SW480 (cell line): ENCODE results near the gene PSMD5.
A peak's percentile ranks its signal among the peaks of the same experiment; 100 is the strongest.
"Not testable (repeated sequence)": the region's sequence is repeated elsewhere in the genome, so short reads cannot be mapped to it uniquely, and the experiment has no call there.

ENCODE experiments used
- DNase-seq: peaks from one replicate; pipeline ENCODE4 v3.0.0-alpha.2; 2016; ENCODE audit warnings: low spot score

The PSMD5 gene

DNA sequence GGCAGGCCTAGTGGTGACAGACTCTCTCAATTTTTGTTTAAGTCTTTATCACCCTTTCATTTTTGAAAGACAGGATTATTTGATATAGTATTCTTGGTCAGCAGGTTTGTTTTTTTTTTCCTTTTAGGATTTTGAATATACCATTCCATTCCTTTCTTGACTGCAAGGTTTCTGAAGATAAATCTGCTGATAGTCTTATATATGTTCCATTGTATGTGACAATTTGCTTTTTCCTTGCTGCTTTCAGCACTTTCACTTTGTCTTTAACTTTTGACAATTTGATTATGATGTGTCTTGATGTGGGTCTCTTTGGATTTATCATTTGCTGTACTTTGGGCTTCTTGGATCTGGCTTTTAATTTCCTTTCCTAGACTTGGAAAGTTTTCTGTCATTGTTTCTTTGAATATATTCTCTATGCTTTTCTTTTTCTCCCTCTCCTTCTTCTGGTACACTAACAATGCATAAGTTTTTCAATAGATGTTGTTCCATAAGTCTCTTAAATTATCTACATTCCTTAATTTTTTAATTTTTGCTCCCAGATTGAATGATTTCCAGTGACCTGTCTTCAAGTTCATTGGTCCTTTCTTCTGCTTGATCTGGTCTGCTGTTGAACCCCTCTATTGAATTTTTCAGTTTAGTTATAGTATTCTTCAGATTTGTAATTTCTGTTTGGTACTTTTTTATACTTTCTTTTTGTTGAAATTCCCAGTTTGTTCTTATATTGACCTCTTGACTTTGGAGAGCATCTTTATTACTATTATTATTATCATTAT lies 34.9 kb downstream of the PSMD5 start:
- DNase-seq: no peak

DNA sequence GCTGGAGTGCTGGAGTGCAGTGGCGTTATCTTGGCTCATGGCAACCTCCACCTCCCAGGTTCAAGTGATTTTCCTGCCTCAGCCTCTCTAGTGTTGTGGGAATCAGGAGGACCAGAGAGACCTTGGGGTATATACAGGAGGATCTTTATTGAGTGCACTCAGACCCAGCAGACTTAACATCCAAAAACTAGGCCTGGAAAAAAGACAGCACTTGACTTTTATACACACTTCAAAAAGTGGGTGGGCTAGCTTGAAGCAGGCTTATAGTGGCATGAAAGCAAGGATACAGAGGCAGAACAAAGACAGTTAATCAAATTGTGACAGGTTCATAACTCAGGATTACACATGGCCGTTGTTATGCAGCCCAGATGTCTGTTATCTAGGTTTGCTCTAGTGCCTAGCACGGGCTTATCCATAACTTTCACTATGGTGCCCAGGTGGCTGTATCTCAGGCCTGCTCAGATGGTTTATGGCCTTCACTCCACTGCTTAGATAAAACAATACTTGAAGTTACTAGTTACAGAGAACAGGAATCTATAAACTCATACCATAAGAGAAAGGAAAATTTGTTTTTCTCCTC lies 37.8 kb downstream of the PSMD5 start:
- DNase-seq: not testable (repeated sequence)

DNA sequence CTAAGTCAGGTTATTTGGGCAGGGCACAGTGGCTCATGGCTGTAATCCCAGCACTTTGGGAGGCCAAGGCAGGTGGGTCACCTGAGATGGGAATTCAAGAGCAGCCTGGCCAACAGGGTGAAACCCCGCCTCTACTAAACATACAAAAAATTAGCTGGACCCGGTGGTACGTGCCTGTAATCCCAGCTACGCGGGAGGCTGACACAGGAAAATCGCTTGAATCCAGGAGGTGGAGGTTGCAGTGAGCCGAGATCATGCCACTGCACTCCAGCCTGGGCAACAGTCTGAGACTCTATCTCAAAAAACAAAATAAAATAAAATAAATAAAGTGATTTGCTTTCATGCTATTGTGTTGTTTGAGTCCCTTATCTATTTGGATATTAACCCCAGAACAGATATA lies 41.3 kb downstream of the PSMD5 start:
- DNase-seq: no peak

DNA sequence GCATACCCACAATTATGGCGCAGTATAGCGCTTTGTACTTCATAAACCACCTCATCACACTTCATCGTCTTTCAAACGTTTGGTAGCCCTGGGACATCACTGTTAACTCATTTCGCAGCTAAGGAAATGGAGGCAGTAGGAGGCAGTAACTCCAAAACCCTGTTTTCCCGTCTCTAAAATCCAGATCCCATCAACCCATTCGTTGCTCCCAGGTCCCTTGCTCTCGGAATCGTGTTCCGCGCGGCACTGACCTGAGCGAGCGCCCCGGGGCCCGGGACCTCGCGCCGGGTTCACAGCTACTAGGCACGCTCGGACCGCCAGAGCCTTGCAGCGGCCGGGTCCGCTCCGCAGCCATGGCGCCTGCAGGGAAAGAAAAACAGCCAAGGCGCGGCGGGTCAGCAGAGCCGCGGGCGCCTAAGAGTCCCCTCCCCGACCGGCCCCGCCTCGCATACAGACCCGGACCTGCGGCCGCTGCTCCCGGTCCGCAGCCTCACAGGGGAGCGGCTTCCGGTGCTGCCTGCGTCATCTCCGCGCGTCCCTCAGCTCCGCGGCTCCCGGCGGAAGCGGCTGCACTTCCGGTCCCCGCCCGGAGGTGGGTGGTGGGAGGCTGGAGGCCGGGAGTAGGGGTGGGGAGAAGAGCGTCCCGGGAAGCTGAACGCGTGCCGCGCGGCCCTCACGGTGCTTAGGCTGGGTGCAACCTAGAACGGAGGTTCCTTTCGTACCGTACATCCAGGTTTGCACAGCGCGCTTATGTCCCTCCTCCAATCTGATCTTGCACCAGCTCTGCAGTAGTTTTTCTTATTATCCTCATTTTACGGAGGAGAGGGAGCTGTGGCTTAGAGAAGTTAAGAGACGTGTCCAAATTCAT lies 49.6 kb downstream of the PSMD5 start, which contains the start of gene FBXW2:
FBXW2 (minus strand) TSS at position 519 of the 868 bp plus-strand sequence. CDS start 5,158 bp downstream, outside the sequence.
- peak; percentile 90 for DNase-seq

DNA sequence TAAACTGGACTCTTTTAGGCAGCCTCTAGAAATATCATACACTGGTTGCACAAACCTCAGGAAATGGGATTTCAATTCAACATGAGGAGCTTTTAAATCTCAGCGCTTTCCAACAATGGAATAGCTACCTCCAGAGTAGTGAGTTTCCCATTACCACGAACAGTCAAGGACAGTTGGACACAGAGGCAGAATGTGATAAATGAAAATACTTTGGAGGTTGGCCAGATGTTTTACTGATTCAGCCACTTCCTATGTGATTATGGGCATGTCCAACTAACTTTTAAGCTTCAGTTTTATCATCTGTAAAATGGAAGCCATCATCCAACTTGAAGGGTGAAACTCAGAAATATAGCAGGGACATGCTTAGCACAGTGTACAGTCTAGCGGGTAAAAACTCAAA lies 51.6 kb downstream of the PSMD5 start:
- no peak for DNase-seq

DNA sequence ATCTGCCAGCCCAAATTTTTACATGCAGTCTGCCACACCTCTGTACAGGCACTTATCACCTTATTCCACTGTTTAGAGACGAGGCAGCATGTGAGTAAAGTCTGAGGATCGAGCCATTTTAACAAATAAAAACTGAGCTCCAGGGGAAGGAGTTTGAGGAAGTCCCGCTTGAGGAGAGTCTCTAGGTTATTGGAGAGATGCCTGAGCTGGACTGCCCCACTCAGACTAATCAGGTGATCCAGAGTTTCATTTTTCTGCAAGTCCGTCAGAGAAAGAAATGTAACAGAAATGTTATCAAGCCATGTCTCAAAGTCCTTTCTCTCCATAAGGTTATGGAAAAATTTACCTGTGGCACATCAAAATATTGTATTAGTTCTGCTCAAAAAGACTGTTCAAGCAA lies 54.8 kb downstream of the PSMD5 start:
- DNase-seq: no peak

DNA sequence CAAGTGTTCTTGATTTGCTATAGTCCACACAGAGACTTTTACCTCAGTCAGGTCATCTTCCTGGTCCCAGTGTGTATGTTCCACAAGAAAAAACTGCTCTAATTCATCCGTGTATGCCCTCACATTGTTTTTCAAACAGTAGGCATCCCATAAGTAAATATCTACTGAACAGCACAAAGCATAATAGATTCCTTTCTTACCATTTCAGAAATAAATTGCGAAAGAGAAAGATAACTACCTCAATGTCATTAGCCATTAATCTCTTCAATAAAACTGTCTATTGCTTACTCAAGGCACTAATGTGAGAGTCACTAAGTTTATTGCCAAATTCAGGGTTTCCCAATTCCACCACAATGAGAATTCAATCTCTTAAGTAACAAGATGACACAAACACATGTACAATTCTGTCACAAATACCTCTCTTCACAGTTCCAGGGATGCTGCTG lies 59.1 kb downstream of the PSMD5 start:
- DNase-seq: no peak

DNA sequence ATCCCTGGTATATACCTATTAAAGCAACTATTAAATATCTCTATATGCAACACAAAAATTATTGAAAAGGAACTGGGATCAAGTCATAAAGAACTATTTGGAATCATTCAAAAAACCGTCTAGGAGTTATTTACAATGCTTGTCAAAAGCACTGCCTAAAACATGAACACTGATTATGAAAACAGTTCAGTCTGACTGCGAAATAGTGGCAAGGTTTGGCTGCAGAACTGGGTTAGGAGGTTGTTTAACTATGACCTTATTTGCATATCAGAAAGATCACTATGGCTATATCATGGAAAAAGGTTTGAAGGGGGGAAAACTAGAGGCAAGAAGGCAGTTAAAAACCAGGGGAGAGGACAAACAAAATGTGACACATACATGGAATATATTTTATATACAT lies 61.5 kb downstream of the PSMD5 start:
- DNase-seq: no peak

DNA sequence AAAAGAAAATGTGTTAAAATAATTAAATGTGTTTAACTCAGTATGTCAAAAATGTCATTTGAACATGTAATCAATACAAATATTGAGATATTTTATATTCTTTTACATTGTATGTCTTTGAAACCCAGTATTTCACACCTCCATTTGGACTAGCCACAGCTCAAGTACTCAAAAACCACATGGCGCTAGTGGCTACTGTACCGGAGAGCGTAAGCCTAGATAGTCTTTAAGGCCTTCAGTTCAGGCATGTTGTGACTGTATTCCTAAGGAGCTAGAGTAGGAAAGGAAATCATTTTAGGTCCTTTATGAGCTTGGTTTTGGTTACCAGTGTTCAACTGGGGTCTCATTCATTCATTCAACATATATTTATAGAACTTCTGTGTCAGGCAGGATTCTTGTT lies 62.4 kb downstream of the PSMD5 start:
- no peak for DNase-seq

DNA sequence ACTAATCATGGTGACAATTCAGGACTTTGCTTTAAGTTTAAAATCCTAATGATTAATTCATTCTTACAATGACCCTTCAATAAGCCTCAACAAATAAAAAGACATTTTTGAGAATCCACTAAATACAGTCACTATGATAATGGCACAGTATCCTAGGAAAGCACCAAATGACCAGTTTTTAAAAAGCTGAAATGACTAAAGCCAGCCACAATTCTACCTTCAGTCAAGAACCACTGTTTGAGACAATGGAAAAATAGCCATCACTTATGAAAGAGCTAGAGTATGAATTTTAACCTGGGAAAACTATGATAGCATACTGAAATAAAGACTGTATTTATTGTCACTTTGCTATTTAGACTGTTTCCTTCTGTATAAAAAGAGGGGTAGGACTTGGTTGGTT lies 63.5 kb downstream of the PSMD5 start:
- no peak for DNase-seq

DNA sequence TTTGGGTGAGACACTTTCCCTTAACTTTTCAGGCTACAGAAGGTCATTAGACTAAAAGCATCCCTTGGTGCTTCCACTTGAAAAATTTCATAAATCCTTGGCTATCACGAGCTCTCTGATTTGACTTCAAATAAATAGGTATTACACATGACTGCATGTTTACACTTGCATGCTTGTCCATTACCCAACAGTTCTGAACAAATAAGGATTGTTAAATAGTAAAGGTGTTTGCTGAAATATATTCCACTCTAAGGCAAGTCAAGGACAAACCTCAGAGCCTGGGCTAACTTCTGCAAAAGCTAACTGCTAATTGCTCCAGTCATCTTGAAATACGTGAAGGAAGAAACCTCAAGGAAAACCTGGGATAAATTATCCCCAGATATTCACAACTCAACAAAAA lies 64.0 kb downstream of the PSMD5 start:
- no peak for DNase-seq

DNA sequence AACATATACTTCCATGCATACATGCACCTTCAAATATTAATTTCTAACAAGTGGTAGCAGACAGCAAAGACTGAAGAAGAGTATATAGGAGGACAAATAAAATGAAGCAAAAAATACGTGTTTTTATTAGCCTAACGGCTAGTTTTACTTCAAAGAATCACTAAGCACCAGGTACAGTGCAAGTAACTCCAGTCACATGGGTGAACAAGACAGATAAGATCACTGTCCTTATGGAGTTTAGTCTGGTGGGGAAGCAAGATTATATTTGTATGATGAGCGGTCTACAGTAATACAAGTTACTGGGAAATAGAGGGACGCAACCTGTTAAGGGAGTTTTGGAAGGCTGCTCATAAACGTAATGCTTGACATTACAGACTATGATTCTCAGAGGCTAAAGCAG lies 65.5 kb downstream of the PSMD5 start:
- DNase-seq: no peak

DNA sequence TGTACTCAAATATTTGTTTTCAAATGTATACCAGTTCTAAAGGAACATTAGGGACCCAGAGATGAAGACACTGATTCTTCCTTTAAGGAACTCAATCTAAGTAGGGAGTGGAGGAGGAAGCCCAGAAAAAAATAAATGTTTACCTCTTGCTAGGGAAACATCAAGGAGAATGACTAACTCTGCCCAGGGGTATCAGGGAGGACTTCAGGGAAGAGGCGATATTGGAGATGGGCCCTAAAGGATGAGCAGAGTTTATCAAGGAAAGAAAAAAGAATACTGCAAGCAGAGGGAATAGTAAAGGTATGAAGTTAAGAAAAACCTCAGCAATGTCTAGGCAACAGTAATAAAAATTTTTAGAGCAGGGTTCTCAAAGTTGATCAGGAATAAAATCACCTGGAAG lies 65.9 kb downstream of the PSMD5 start:
- no peak for DNase-seq

DNA sequence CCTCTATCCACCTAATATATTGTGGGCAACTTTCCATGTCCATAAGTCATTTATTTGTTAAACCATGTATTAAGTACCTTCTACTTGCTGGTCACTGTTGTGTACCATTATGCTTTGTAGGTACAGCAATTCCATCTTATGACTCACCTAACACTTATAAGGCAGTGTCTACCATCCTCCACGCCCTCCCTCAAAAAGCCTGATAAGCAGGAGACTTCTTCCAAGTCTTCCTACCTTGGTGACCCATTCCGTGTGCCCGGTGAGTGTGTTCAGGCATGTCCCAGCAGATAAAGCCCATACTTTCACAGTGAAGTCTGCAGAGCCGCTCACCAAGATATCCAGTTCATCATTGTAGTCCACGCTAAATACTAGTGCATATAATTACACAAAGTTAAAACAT lies 66.9 kb downstream of the PSMD5 start:
- DNase-seq: no peak

DNA sequence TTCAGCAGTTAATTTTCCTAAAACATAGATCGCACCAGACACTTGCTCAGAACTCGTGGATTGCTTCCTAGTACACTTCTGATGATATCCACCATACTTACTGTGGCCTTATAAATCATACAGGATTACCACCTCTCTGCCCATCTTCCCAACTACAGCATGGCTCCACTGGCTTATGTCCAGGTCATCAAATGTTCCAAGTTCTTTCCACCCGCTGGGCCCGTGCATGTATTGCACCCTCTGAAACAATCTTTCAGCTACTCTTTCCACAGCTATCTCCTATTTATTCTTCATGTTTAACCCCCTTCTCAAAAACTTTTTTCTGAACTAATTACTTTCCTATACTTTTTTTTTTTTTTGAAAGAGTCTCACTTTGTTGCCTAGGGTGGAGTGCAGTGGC lies 68.0 kb downstream of the PSMD5 start:
- DNase-seq: no peak

DNA sequence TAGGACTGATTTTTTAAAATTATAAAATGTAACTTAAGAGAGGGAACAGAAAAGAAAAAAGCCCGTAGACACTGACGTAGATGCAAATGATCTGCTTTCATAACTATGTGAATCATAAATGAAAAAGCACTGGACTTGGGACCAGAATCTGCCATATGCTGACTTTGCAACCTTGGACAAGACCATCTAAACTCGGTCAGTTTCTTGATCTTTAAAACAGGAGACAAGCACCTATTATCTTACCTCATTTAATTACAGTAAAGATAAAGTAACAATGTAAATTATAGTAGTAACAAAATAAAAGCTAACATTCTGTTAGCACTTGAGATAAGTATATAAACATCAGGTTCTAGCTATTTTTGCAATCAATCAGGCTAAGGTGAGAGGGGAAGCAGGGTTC lies 69.5 kb downstream of the PSMD5 start:
- DNase-seq: no peak

DNA sequence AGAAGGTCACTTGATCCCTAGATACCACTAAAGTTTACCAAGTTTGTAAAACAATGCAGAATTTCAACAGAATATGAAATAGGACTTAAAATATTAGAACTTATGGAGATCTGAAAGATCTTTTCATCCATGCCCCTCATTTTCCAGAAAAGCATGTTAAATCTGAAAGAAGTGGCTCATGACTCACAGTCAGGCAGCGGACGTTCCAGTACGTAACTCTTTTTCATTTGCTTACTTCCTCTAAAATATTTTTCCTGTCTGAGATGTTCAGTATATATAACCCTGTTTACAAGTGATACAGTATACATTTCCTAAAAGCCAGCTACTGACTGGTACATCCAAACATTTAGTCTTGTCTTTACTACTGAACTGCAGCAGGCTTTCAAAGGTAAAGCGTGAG lies 71.8 kb downstream of the PSMD5 start:
- DNase-seq: no peak

DNA sequence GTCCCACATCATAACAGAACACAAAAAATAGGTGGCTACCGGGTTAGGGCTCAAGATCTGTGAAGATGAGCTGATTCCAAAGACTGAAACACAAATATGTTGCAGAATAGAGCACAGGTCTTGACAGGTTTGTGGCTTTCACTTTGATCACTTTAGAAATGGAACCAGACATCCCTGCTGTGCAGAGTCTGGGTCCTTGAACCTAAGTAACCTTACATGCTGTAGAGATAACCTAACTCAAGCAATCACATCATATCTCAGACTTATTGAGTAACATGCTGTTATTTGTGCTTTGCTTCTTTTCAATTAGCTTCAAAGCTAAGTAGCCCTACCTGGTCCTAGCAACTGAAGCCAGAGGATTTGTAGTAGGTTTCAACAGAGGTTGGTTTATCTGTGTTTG lies 73.8 kb downstream of the PSMD5 start:
- DNase-seq: no peak

DNA sequence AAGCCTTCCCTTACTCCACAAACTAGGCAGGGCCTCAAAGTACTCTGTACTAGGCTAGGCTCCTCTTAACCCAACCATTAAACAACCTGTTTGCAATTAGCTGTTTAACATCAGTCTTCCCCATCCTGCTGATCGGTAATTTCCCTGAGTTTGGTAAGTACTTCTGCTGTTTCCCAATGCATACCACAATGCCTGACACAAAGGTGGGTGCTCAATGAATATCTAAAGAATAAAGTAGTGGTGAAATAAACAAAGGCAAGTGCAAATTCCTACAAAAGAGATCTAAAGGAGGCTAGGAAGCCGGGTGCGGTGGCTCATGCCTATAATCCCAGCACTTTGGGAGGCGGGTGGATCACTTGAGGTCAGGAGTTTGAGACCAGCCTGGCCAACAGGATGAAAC lies 74.5 kb downstream of the PSMD5 start:
- DNase-seq: no peak

DNA sequence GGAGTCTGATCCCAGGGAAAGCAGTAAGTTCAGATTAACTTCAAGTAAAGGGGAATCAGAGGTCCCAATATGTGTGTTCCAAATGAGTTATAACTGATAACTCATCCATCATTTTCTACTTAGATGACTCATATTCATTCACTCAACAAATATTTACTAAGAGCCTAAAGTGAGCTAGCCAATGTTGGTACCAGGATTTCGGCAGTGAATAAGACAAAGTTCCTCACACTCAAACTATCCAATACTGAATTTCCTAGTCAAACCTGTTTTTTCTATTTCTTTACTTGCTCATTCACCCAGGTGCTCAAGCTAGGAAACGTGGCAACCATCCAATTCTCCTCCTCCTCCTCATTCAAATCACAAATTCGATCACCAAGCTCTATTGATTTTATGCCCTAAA lies 75.3 kb downstream of the PSMD5 start:
- no peak for DNase-seq
